HEK293 (cell line): Measurements from ENCODE around the gene GNG7.

Experiments used
- AEBP2 ChIP-seq: fragments of 450-650 bp; formaldehyde crosslinking; IDR thresholded peaks from 2 replicates; pipeline ENCODE4 v1.5.1; 2016; ENCODE audit warnings: missing biosample characterization, missing genetic modification characterization, borderline replicate concordance
- BCL6B ChIP-seq: fragments of 450-650 bp; formaldehyde crosslinking; IDR thresholded peaks from 2 replicates; pipeline ENCODE4 v1.5.1; 2017; ENCODE audit warnings: missing biosample characterization, missing genetic modification characterization
- KLF1 ChIP-seq: fragments of 450-650 bp; formaldehyde crosslinking; IDR thresholded peaks from 2 replicates; pipeline ENCODE4 v1.5.1; 2016; ENCODE audit warnings: missing biosample characterization, missing genetic modification characterization
- KLF9 ChIP-seq: fragments of 450-650 bp; formaldehyde crosslinking; IDR thresholded peaks from 2 replicates; pipeline ENCODE4 v1.5.1; 2016; ENCODE audit warnings: missing biosample characterization, missing genetic modification characterization, low read depth
- MEIS1 ChIP-seq: sonication (generic); formaldehyde crosslinking; IDR thresholded peaks from 2 replicates; pipeline ENCODE4 v1.8.1; 2022; ENCODE audit warnings: missing genetic modification reagents, mild to moderate bottlenecking, borderline replicate concordance
- OVOL3 ChIP-seq: fragments of 450-650 bp; formaldehyde crosslinking; IDR thresholded peaks from 2 replicates; pipeline ENCODE4 v1.5.1; 2016; ENCODE audit warnings: missing biosample characterization, missing genetic modification characterization
- YY1 ChIP-seq: fragments of 450-650 bp; formaldehyde crosslinking; IDR thresholded peaks from 2 replicates; pipeline ENCODE4 v1.5.1; 2018; ENCODE audit warnings: missing biosample characterization, missing genetic modification characterization
- ZBTB17 ChIP-seq: fragments of 450-650 bp; formaldehyde crosslinking; IDR thresholded peaks from 2 replicates; pipeline ENCODE4 v1.5.1; 2016; ENCODE audit warnings: missing biosample characterization, missing genetic modification characterization
- ZBTB49 ChIP-seq: fragments of 450-650 bp; formaldehyde crosslinking; IDR thresholded peaks from 2 replicates; pipeline ENCODE4 v1.5.1; 2016; ENCODE audit warnings: missing biosample characterization, missing genetic modification characterization, low read depth
- ZFHX2 ChIP-seq: fragments of 450-650 bp; formaldehyde crosslinking; conservative IDR thresholded peaks from 2 replicates; pipeline ENCODE4 v1.5.1; 2016; ENCODE audit warnings: missing biosample characterization, missing genetic modification characterization
- ZFP41 ChIP-seq: fragments of 450-650 bp; formaldehyde crosslinking; IDR thresholded peaks from 2 replicates; pipeline ENCODE4 v1.5.1; 2016; ENCODE audit warnings: missing biosample characterization, missing genetic modification characterization, borderline replicate concordance
- ZNF133 ChIP-seq: fragments of 450-650 bp; formaldehyde crosslinking; IDR thresholded peaks from 2 replicates; pipeline ENCODE4 v1.5.1; 2016; ENCODE audit warnings: missing biosample characterization, missing genetic modification characterization
- ZNF223 ChIP-seq: fragments of 450-650 bp; formaldehyde crosslinking; IDR thresholded peaks from 2 replicates; pipeline ENCODE4 v1.5.1; 2016; ENCODE audit warnings: missing biosample characterization, missing genetic modification characterization
- ZNF24 ChIP-seq: fragments of 450-650 bp; formaldehyde crosslinking; IDR thresholded peaks from 2 replicates; pipeline ENCODE4 v1.5.1; 2016; ENCODE audit warnings: missing biosample characterization, missing genetic modification characterization
- ZNF248 ChIP-seq: fragments of 450-650 bp; formaldehyde crosslinking; IDR thresholded peaks from 2 replicates; pipeline ENCODE4 v1.5.1; 2017; ENCODE audit warnings: missing biosample characterization, missing genetic modification characterization
- ZNF324 ChIP-seq: fragments of 450-650 bp; formaldehyde crosslinking; IDR thresholded peaks from 2 replicates; pipeline ENCODE4 v1.5.1; 2016; ENCODE audit warnings: missing biosample characterization, missing genetic modification characterization
- ZNF48 ChIP-seq: fragments of 450-650 bp; formaldehyde crosslinking; IDR thresholded peaks from 2 replicates; pipeline ENCODE4 v1.5.1; 2016; ENCODE audit warnings: missing biosample characterization, missing genetic modification characterization
- ZNF514 ChIP-seq: fragments of 450-650 bp; formaldehyde crosslinking; IDR thresholded peaks from 2 replicates; pipeline ENCODE4 v1.5.1; 2016; ENCODE audit warnings: missing biosample characterization, missing genetic modification characterization
- ZNF518A ChIP-seq: fragments of 450-650 bp; formaldehyde crosslinking; conservative IDR thresholded peaks from 2 replicates; pipeline ENCODE4 v1.5.1; 2016; ENCODE audit warnings: low read depth, missing biosample characterization, missing genetic modification characterization
- ZNF639 ChIP-seq: fragments of 450-650 bp; formaldehyde crosslinking; IDR thresholded peaks from 2 replicates; pipeline ENCODE4 v1.5.1; 2016; ENCODE audit warnings: missing biosample characterization, missing genetic modification characterization

Gene GNG7

GRCh38 chr19:2475018-2475701 is 227.3 kb downstream of the GNG7 start (continued):
- peak; percentile 84 for TF ChIP-seq ZNF639
- 0 out of 2 replicates have a peak, but pooled peaks have one; percentile 15 for TF ChIP-seq ZFP41 (tag by site-specific recombination)
- 0 out of 2 replicates have a peak, but pooled peaks have one; percentile 41 for TF ChIP-seq AEBP2 (tag by site-specific recombination)
- TF ChIP-seq ZNF223 (tag by site-specific recombination), result no peak; the same call in 1 of the 2 replicates
- no peak for TF ChIP-seq BCL6B (tag by site-specific recombination)
- peak; percentile 91 for TF ChIP-seq ZNF24 (tag by site-specific recombination)
- no peak for TF ChIP-seq ZBTB49 (tag by site-specific recombination)
- TF ChIP-seq KLF9 (tag by site-specific recombination), result peak; percentile 83
- no peak for TF ChIP-seq ZNF518A (tag by site-specific recombination)
- TF ChIP-seq OVOL3 (tag by site-specific recombination), result 0 out of 2 replicates have a peak, but pooled peaks have one; percentile 46
- TF ChIP-seq ZFHX2 (tag by site-specific recombination), result peak; percentile 91
- no peak for TF ChIP-seq ZNF248 (tag by site-specific recombination)
- no peak for TF ChIP-seq ZNF48 (tag by site-specific recombination)
- TF ChIP-seq KLF1 (tag by site-specific recombination), result peak; percentile 67
- peak; percentile 63; the same call in 1 of the 2 replicates for TF ChIP-seq YY1 (tag by site-specific recombination)
- TF ChIP-seq ZNF133 (tag by site-specific recombination), result no peak
- TF ChIP-seq ZNF324 (tag by site-specific recombination), result peak; percentile 75; the same call in 1 of the 2 replicates
- TF ChIP-seq MEIS1 (CRISPR knock-in tag), result no peak
- no peak for TF ChIP-seq ZNF514
- no peak for TF ChIP-seq ZBTB17 (tag by site-specific recombination)
